Mesenteric fat pad (tissue), 1 donor: ENCODE measurements around the gene TEAD1. TPM values are rescaled to one million over a fixed set of nuclear protein-coding genes. Genes with fewer than 3 reads are reported as not detected.
"Not testable (repeated sequence)": the region's sequence is repeated elsewhere in the genome, so short reads cannot be mapped to it uniquely, and the experiment has no call there.

Experiments
- DNase-seq: peaks from one replicate; pipeline ENCODE4 v3.0.0-alpha.2; 2020; ENCODE audit warnings: low spot score
- total RNA-seq: library from RNA; stranded (reverse); fragmentation: NEBNext Ultra II Directional; extraction: Animal tissue kit (Norgen Biotek cat#: 25700); gene quantifications from one replicate; pipeline ENCODE4 v1.2.1, GENCODE V29; 2021
- donor health status: DM: yes; HTN: yes; CAD: no.

The TEAD1 gene
- total RNA-seq, 1 donor from 2014 or later = 150 TPM

DNA sequence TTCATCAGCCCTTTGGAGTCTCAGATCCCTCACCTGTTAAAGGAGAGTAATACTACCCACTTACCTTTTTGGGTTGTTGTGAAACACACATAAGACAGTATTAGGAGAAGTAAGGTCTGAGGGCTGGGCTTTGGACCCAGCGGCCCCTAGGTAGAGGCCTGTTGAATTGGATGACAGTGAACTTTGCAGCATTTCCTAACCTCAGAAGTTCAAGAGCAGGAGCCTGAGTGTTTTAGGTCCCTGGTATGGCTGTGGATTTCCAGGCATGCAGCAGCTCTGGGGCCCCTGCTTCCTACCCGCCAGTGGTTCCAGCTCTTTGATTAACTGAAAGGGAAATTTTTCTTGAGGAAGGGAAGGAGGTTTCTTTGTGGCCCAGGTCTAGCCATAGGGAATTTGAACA lies 58.9 kb downstream of the TEAD1 start:
- DNase-seq = no peak

- DNase-seq = no peak
Measured at GRCh38 chr11:12734625-12735024, 60.4 kb downstream of the TEAD1 start.

DNA sequence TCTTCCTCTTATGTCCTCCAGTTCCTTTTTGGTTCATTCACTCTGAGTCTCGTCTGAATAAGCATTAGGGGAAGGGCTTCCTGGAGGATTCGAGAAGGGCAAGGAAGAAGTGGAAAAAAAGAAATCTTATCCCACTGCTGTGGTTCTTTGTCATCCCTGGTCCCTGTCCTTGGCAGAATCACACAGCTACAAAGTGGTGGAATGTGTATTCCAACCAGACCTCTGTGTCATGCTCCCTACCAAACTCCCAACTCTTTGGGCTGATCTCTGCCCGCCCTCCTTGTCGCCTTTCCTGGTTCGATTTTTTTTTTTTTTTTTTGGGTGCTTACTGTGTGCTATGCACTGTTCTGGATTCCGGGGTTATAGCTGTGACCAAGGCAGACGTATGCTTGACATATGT lies 61.0 kb downstream of the TEAD1 start:
- DNase-seq = no peak

GRCh38 chr11:12737024-12737423 lies 62.8 kb downstream of the TEAD1 start:
- DNase-seq = no peak

DNA sequence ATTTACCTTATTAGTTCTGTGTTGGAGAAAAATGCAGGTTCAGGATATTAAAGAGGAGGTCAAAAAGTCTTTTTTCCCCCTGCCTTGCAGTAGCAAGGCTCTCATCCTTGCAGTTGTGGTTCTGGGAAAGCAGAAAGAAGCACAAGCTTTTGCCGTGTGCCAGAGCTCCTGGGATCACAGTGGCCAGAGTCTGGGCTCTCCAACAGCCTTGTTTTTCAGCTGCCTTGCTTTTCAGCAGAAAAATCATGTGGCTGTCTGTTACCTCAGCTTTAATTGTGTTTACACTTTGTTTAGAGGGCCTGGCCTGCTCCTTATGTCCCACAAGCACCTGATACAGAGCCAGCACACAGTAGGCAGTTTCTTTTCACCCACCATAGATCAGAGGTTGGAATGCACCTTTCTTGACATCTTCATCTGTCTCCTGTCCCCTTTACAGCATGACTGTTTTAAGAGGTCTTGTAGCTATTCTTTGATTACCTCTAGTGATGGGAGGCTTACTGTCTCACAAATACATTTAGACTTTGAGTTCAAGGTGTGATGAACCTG lies 67.5 kb downstream of the TEAD1 start:
- no peak for DNase-seq

- DNase-seq = no peak
Measured at GRCh38 chr11:12743834-12744449, 69.7 kb downstream of the TEAD1 start.

DNA sequence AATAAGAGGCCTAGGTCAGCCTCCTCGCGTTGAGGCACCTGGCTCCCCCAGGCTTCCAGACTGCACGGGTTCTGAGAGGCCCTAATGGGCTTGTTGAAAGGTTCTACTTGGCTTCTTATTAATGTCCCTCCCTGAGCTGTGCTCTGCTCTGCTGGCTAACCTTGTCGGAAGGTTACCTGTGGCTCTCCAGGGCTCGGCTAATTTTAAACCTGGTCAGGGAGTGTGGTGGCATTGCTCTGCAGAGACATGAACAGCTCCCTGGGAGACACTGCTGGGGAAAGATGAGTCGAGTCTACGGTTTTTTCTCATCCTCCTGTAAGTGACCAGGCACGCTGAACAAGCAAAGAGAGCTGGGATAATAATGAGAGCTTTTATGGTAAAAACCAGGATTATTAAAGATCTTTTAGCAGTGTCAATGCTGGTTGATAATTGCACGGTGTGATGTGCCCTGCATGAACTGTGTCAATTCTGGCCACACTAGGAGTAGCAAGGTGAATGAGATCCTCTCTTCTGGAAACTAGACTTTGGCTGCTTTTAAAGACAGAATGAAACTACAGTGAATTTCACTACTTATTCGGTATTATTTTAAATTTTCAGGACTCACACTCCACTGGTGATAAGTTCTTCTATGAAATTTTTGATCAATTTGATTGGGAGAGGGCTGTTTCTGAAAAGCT lies 70.7 kb downstream of the TEAD1 start:
- no peak for DNase-seq

GRCh38 chr11:12745787-12746186 lies 71.6 kb downstream of the TEAD1 start:
- DNase-seq = no peak

DNA sequence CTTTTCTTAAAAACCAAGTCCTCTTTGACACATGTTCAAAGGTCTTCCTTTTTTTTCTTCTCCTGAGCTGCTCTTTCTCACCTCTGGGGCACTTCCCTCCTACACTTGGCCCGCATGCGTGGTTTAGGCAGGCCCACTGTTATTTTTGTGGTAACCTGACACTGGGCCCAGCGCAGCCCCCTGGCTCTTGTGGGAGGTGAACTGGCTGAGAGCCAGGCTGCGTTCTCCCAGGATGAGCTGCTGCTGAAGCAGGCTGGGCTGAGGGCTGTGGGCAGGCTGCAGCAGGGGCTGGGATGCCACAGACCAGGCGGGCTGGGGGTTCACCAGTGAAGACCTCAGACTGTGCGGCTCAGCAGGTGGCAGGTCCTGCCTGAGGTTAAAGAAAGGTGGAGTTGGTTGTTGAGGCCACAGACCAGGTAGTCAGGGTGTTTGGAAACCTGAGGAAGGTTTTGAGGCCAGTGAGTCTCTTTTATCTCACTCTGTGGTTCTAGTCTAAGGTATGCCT lies 72.4 kb downstream of the TEAD1 start:
- DNase-seq = no peak

DNA sequence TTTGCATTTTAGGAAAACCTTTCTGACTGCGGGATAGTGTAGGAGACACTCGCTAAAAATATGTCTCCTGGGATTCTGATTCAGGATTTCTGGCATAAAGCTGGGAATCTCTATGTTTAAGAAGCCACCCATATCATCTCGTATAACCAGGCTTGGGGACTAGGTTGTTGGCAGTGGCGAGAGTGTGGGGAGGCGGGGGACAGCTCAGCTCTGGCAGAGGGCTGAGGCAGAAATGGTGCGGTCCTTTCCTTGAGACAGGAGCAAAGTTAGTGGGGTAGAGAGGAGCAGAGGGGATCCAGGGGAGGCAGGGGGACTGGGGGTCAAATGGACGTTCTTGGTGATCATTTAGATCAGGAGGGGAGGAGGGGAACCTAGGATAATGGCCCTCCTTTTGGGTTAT lies 74.3 kb downstream of the TEAD1 start:
- DNase-seq = no peak

- DNase-seq = no peak
Measured at GRCh38 chr11:12749442-12749841, 75.2 kb downstream of the TEAD1 start.

DNA sequence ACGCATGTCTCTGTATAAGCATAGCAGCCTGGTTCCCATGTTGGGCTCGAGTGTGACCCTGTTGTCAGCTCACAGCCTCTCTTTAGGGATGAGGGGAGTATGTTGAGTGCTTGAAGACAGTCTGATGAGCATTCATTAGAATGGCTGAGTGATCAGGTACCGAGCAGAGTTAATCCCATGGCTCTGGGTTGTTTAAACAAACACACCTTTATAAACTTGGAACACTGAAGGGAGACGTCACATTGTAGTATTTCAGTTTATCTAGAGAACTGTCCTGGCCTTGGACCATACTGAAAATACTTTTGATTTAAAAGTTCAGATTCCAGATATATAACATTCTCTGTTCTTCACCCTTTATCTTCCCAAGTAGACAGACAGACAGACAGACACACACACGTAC lies 76.0 kb downstream of the TEAD1 start:
- no peak for DNase-seq

DNA sequence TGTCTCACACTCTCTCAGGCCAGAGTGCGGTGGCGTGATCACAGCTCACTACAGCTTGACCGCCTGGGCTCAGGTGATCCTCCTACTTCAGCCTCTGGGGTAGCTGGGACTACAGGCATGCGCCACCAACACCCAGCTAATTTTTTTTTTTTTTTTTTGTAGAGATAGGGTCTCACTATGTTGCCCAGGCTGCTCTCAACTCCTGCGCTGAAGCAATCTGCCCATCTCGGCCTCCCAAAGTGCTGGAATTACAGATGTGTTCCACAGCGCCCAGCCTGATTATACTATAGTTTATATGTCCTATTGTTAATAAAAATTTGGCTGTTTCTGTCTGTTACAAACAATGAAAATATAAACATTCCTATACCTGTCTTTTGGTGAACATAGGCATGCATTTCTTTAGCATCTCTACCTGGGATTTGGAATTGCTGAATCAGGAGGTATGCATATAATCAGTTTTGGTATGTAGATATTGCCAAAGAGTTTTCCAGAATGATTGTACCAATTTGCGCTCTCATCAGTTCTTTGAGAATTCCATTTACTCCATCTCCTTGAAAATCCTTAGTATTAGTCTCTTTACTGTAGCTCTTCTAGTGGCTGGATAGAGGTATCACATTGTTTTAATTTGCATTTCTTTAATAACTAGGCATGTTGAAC lies 78.8 kb downstream of the TEAD1 start:
- no peak for DNase-seq

DNA sequence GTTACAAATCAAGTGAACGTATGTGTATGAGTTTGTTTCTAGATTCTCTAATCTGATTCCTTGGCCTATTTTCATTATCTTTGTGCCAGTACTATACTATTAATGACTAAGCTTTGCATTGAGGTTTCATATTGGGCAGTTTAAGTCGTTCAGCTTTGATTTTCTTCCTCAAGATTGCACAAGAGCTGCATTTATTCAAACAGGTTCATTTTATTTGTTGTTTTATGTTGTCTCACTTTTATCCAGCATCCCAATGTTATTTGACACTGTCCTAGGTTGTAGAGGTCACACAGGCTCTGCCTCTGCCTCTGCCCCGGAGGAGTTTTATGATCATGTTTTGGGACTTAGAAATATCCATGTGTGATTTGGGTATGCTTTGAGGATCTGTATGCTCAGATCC lies 79.8 kb downstream of the TEAD1 start:
- no peak for DNase-seq

- DNase-seq = no peak
Measured at GRCh38 chr11:12754582-12755234, 80.5 kb downstream of the TEAD1 start.

GRCh38 chr11:12755510-12756453 lies 81.6 kb downstream of the TEAD1 start:
- no peak for DNase-seq

GRCh38 chr11:12756454-12756806 lies 82.2 kb downstream of the TEAD1 start:
- DNase-seq = no peak

- DNase-seq = no peak
Measured at GRCh38 chr11:12756867-12757266, 82.6 kb downstream of the TEAD1 start.

GRCh38 chr11:12757416-12757815 lies 83.2 kb downstream of the TEAD1 start:
- DNase-seq = no peak

- not testable (repeated sequence) for DNase-seq
Measured at GRCh38 chr11:12758117-12758516, 83.9 kb downstream of the TEAD1 start.

GRCh38 chr11:12761029-12761428 lies 86.8 kb downstream of the TEAD1 start:
- DNase-seq = no peak
